Lung (tissue), 12 donors: ENCODE results near the gene ZNF132. TPM values are rescaled to one million over a fixed set of nuclear protein-coding genes. Genes with fewer than 3 reads are reported as not detected.

ENCODE experiments used
- ATAC-seq: fragments of 200-7000 bp; cut with Tn5 transposase; one replicate; pipeline ENCODE4 v1.9.1; 2020; ENCODE audit warnings: moderate number of reproducible peaks; ENCODE audit not compliant: insufficient read depth, low FRiP score
- DNase-seq, 3 donors: peaks; one replicate each; pipeline ENCODE4 v3.0.0-alpha.2; 2013 to 2017
- H3K27ac ChIP-seq, 2 donors: one replicate each; pipeline ENCODE4 v1.5.1; 2013; ENCODE audit warnings: mild to moderate bottlenecking in 2 of 2, moderate library complexity in 2 of 2, control low read depth in 1 of 2, inconsistent platforms in 1 of 2, low read depth in 1 of 2, low read length in 1 of 2
- H3K27me3 ChIP-seq, 3 donors: one replicate each; pipeline ENCODE4 v1.5.1; 2013; ENCODE audit warnings: low read length in 2 of 3; ENCODE audit not compliant: control insufficient read depth in 3 of 3, insufficient read depth in 3 of 3
- H3K36me3 ChIP-seq, 4 donors: one replicate each; pipeline ENCODE4 v1.5.1; 2013; ENCODE audit warnings: low read length in 4 of 4, mild to moderate bottlenecking in 1 of 4, moderate library complexity in 1 of 4; ENCODE audit not compliant: control insufficient read depth in 4 of 4, insufficient read depth in 4 of 4
- H3K4me1 ChIP-seq, 5 donors: one replicate each; pipeline ENCODE4 v1.5.1; 2013; ENCODE audit warnings: low read length in 5 of 5, mild to moderate bottlenecking in 2 of 5, moderate library complexity in 1 of 5; ENCODE audit not compliant: control insufficient read depth in 5 of 5, insufficient read depth in 5 of 5
- H3K4me3 ChIP-seq: one replicate; pipeline ENCODE4 v1.5.1; 2013; ENCODE audit warnings: mild to moderate bottlenecking, control low read depth, moderate library complexity
- H3K9ac ChIP-seq, 2 donors: one replicate each; pipeline ENCODE4 v1.5.1; 2013; ENCODE audit warnings: low read length in 2 of 2, control low read depth in 1 of 2; ENCODE audit not compliant: insufficient read depth in 1 of 2
- H3K9me3 ChIP-seq, 4 donors: one replicate each; pipeline ENCODE4 v1.5.1; 2013; ENCODE audit warnings: low read length in 3 of 4, mild to moderate bottlenecking in 1 of 4, moderate library complexity in 1 of 4; ENCODE audit not compliant: control insufficient read depth in 4 of 4, insufficient read depth in 3 of 4
- CTCF ChIP-seq: IDR thresholded peaks from 2 replicates; pipeline ENCODE4 v1.5.1; 2012; ENCODE audit warnings: mild to moderate bottlenecking; ENCODE audit errors: control extremely low read depth, extremely low read depth
- WGBS, 2 donors: extraction: QIAGEN DNeasy Blood & Tissue Kit; methylation state at CpG; one replicate each; pipeline ENCODE4 v1.1.7; 2013; 5-methylcytosine and 5-hydroxymethylcytosine counted together
- polyA plus RNA-seq, 2 donors: library from polyadenylated mRNA; stranded (reverse); fragments of 200-250 nt; gene quantifications; one replicate each; pipeline ENCODE4 v1.2.1, GENCODE V29; 2013
- total RNA-seq, 2 donors: library from RNA; depleted of rRNA in 1 of 2; stranded (reverse); fragments of >200 nt in 1 of 2; gene quantifications; one replicate each; pipeline ENCODE4 v1.2.1, GENCODE V29; 2014 to 2021
- donor health status: control.
- donor health status: control.
- donor health status: Bipolar disorder and iron deficiency.
- donor health status: healthy.
- donor health status: DM: yes; HTN: yes; CAD: no.

ZNF132 gene
- total and polyA plus RNA-seq, 4 donors, result 1.0 to 7.4 (median 2.9) TPM

GRCh38 chr19:58417071-58417470 is 22.9 kb downstream of the ZNF132 start:
- Histone ChIP-seq H3K9ac (no peak overlapping the region), H3K4me3 (no peak overlapping the region), H3K36me3 (peaks cover 27 to 50% (median 39%) of the 10 kb centered on the region in 4 donors), H3K27me3 (no peaks in the 10 kb centered on the region), H3K27ac (no peak overlapping the region), H3K4me1 (no peaks in the 10 kb centered on the region), H3K9me3 (peaks cover 0 to 13% (median 10%) of the 10 kb centered on the region in 4 donors)
- no peak for DNase-seq
- TF ChIP-seq CTCF, result no peak
- ATAC-seq, result no peak
- WGBS, 2 donors, result 95 to 98% methylated on average over 7 of the region's 7 CpGs

GRCh38 chr19:58416604-58417003 is 23.3 kb downstream of the ZNF132 start:
- no peak overlapping the region for H3K27ac ChIP-seq
- peaks cover 0 to 13% (median 10%) of the 10 kb centered on the region in 4 donors for H3K9me3 ChIP-seq
- H3K9ac ChIP-seq, result no peak overlapping the region
- H3K4me3 ChIP-seq, result no peak overlapping the region
- no peaks in the 10 kb centered on the region for H3K4me1 ChIP-seq
- 97 to 98% methylated on average over 5 of the region's 5 CpGs for WGBS, 2 donors
- DNase-seq (no peak), ATAC-seq (no peak)
- TF ChIP-seq CTCF, result no peak
- H3K36me3 ChIP-seq, result peaks cover 27 to 50% (median 39%) of the 10 kb centered on the region in 4 donors
- no peaks in the 10 kb centered on the region for H3K27me3 ChIP-seq

GRCh38 chr19:58409010-58409790 is 30.8 kb downstream of the ZNF132 start:
- Histone ChIP-seq H3K9ac (peak overlapping the region; percentile 15 to 25), H3K36me3 (peaks cover 0 to 3% (median 0%) of the 10 kb centered on the region in 4 donors), H3K27ac (peak overlapping the region; percentile 92 to 96), H3K27me3 (no peaks in the 10 kb centered on the region), H3K4me1 (peaks cover 4 to 20% (median 13%) of the 10 kb centered on the region in 5 donors), H3K4me3 (peak overlapping the region; percentile 87), H3K9me3 (no peaks in the 10 kb centered on the region)
- ATAC-seq, result peak; percentile 11
- WGBS, 2 donors, result 3 to 4% methylated on average over 34 of the region's 34 CpGs
- DNase-seq, result peak; percentile 39 to 53 (median 44)
- TF ChIP-seq CTCF, result no peak
